ENCODE results near the gene OXSM. TPM values are rescaled to one million over a fixed set of nuclear protein-coding genes. Genes with fewer than 3 reads are reported as not detected.
A peak's percentile ranks its signal among the peaks of the same experiment; 100 is the strongest.

OXSM gene
- total RNA-seq, 2 experiments from 2014 or later, result 10.7 to 12.0 TPM

GRCh38 chr3:25782636-25782937 lies 7.3 kb upstream of the OXSM start:
- DNase-seq (no peak), ATAC-seq (no peak)
- Mint-ChIP-seq H3K4me3 (peak overlapping the region; percentile 94), H3K36me3 (peaks cover 24% of the 10 kb centered on the region), H3K4me1 (peaks cover 38% of the 10 kb centered on the region), H3K9me3 (ENCODE audit: low read depth) (no peaks in the 10 kb centered on the region), H3K27ac (peak overlapping the region; percentile 84), H3K27me3 (no peaks in the 10 kb centered on the region)
- CTCF ChIA-PET, result interaction anchor here (0.6 kb wide), 1 partner anchor 10 kb away, joined by 3 read pairs; no protein-coding TSS in a partner anchor

- no peaks in the 10 kb centered on the region for H3K27me3 Mint-ChIP-seq
- ATAC-seq, result peak; percentile 93
- peak within 1 kb of the TSS; percentile 94 for H3K4me3 Mint-ChIP-seq
- peak within 1 kb of the TSS; percentile 84 for H3K27ac Mint-ChIP-seq
- H3K36me3 Mint-ChIP-seq, result peaks cover 19% of the 10 kb centered on the region
- CTCF ChIA-PET, result interaction anchor here (0.6 to 2.2 kb wide), 4 partner anchors 10 to 134 kb away, joined by 3 to 11 read pairs (median 3); no protein-coding TSS in a partner anchor
- H3K4me1 Mint-ChIP-seq, result peaks cover 42% of the 10 kb centered on the region
- peak; percentile 88 for DNase-seq
- H3K9me3 Mint-ChIP-seq (ENCODE audit: low read depth), result no peaks in the 10 kb centered on the region
Observed at GRCh38 chr3:25782938-25783660, 6.8 kb upstream of the OXSM start, which contains the start of gene NGLY1. Gene NGLY1 (minus strand): TSS chr3:25783443. CDS start chr3:25783390, 53 bp downstream.

- H3K36me3 Mint-ChIP-seq, result peaks cover 12% of the 10 kb centered on the region
- no peaks in the 10 kb centered on the region for H3K27me3 Mint-ChIP-seq
- peak; percentile 62 for DNase-seq
- peak; percentile 47 for ATAC-seq
- CTCF ChIA-PET, result interaction anchor here (1.0 to 2.2 kb wide), 3 partner anchors 48 to 135 kb away, joined by 3 to 11 read pairs (median 3); no protein-coding TSS in a partner anchor
- H3K27ac Mint-ChIP-seq, result peak overlapping the region; percentile 77
- H3K4me3 Mint-ChIP-seq, result peak overlapping the region; percentile 76
- no peaks in the 10 kb centered on the region for H3K9me3 Mint-ChIP-seq (ENCODE audit: low read depth)
- H3K4me1 Mint-ChIP-seq, result peaks cover 48% of the 10 kb centered on the region
Observed at GRCh38 chr3:25783661-25784512, 6.0 kb upstream of the OXSM start.

GRCh38 chr3:25784971-25785370 lies 4.9 kb upstream of the OXSM start:
- Mint-ChIP-seq H3K4me1 (peaks cover 48% of the 10 kb centered on the region), H3K27ac (no peak overlapping the region)
- CTCF ChIA-PET, result interaction anchor here (2.2 kb wide), 1 partner anchor 136 kb away, joined by 11 read pairs; no protein-coding TSS in a partner anchor

GRCh38 chr3:25785826-25786225 lies 4.1 kb upstream of the OXSM start:
- ATAC-seq (no peak), DNase-seq (no peak)
- peaks cover 8% of the 10 kb centered on the region for H3K36me3 Mint-ChIP-seq
- H3K4me1 Mint-ChIP-seq, result peaks cover 49% of the 10 kb centered on the region
- H3K4me3 Mint-ChIP-seq, result no peak overlapping the region
- no peaks in the 10 kb centered on the region for H3K27me3 Mint-ChIP-seq
- no peak overlapping the region for H3K27ac Mint-ChIP-seq
- no peaks in the 10 kb centered on the region for H3K9me3 Mint-ChIP-seq (ENCODE audit: low read depth)
- CTCF ChIA-PET, result no interaction called here

More at GRCh38 chr3:25784971-25785370, 4.9 kb upstream of the OXSM start:
- Mint-ChIP-seq H3K36me3 (peaks cover 10% of the 10 kb centered on the region), H3K4me3 (peak overlapping the region; percentile 76), H3K27me3 (no peaks in the 10 kb centered on the region), H3K9me3 (ENCODE audit: low read depth) (no peaks in the 10 kb centered on the region)
- ATAC-seq (no peak), DNase-seq (no peak)

GRCh38 chr3:25787689-25788088 lies 2.2 kb upstream of the OXSM start:
- Mint-ChIP-seq H3K9me3 (ENCODE audit: low read depth) (no peaks in the 10 kb centered on the region), H3K4me1 (peaks cover 55% of the 10 kb centered on the region), H3K4me3 (no peak overlapping the region), H3K27ac (no peak overlapping the region), H3K27me3 (no peaks in the 10 kb centered on the region), H3K36me3 (peaks cover 18% of the 10 kb centered on the region)
- no peak for ATAC-seq
- CTCF ChIA-PET, result no interaction called here
- DNase-seq, result no peak

- H3K27ac Mint-ChIP-seq, result peak overlapping the region; percentile 96
- ATAC-seq (no peak), DNase-seq (no peak)
- H3K27me3 Mint-ChIP-seq, result no peaks in the 10 kb centered on the region
- CTCF ChIA-PET, result interaction anchor here (2.1 to 2.5 kb wide), 2 partner anchors 68 to 141 kb away, joined by 5 to 9 read pairs; no protein-coding TSS in a partner anchor
- H3K36me3 Mint-ChIP-seq, result peaks cover 18% of the 10 kb centered on the region
- H3K4me1 Mint-ChIP-seq, result peaks cover 54% of the 10 kb centered on the region
- H3K4me3 Mint-ChIP-seq, result peak overlapping the region; percentile 95
- no peaks in the 10 kb centered on the region for H3K9me3 Mint-ChIP-seq (ENCODE audit: low read depth)
Observed at GRCh38 chr3:25789209-25789595, 688 bp upstream of the OXSM start.

- Mint-ChIP-seq H3K27me3 (peaks cover 2% of the 10 kb centered on the region), H3K4me1 (no peaks in the 10 kb centered on the region), H3K9me3 (ENCODE audit: low read depth) (no peaks in the 10 kb centered on the region), H3K4me3 (no peak overlapping the region), H3K27ac (no peak overlapping the region), H3K36me3 (peaks cover 1% of the 10 kb centered on the region)
- CTCF ChIA-PET, result no interaction called here
- ATAC-seq, result no peak
- no peak for DNase-seq
Observed at GRCh38 chr3:25801786-25802185, 11.9 kb downstream of the OXSM start.

- no peak overlapping the region for H3K4me3 Mint-ChIP-seq
- H3K27ac Mint-ChIP-seq, result no peak overlapping the region
- no peaks in the 10 kb centered on the region for H3K4me1 Mint-ChIP-seq
- DNase-seq (no peak), ATAC-seq (no peak)
- CTCF ChIA-PET, result interaction anchor here (0.7 kb wide), 1 partner anchor 209 kb away, joined by 3 read pairs; no protein-coding TSS in a partner anchor
- H3K27me3 Mint-ChIP-seq, result peaks cover 5% of the 10 kb centered on the region
- no peaks in the 10 kb centered on the region for H3K9me3 Mint-ChIP-seq (ENCODE audit: low read depth)
- no peaks in the 10 kb centered on the region for H3K36me3 Mint-ChIP-seq
Observed at GRCh38 chr3:25803833-25804232, 13.9 kb downstream of the OXSM start.

GRCh38 chr3:25804676-25805075 lies 14.8 kb downstream of the OXSM start:
- H3K27me3 Mint-ChIP-seq, result peaks cover 8% of the 10 kb centered on the region
- H3K27ac Mint-ChIP-seq, result no peak overlapping the region
- no peaks in the 10 kb centered on the region for H3K9me3 Mint-ChIP-seq (ENCODE audit: low read depth)
- CTCF ChIA-PET, result interaction anchor here (0.7 kb wide), 1 partner anchor 210 kb away, joined by 3 read pairs; no protein-coding TSS in a partner anchor
- H3K36me3 Mint-ChIP-seq, result no peaks in the 10 kb centered on the region
- H3K4me1 Mint-ChIP-seq, result no peaks in the 10 kb centered on the region
- no peak overlapping the region for H3K4me3 Mint-ChIP-seq
- DNase-seq (no peak), ATAC-seq (no peak)

- H3K36me3 Mint-ChIP-seq, result no peaks in the 10 kb centered on the region
- H3K27me3 Mint-ChIP-seq, result peaks cover 26% of the 10 kb centered on the region
- CTCF ChIA-PET, result no interaction called here
- H3K9me3 Mint-ChIP-seq (ENCODE audit: low read depth), result no peaks in the 10 kb centered on the region
- no peak for ATAC-seq
- no peak for DNase-seq
- H3K4me1 Mint-ChIP-seq, result peaks cover 9% of the 10 kb centered on the region
- H3K27ac Mint-ChIP-seq, result no peak overlapping the region
- H3K4me3 Mint-ChIP-seq, result no peak overlapping the region
Observed at GRCh38 chr3:25812644-25813043, 22.8 kb downstream of the OXSM start.

- Mint-ChIP-seq H3K9me3 (ENCODE audit: low read depth) (no peaks in the 10 kb centered on the region), H3K27ac (no peak overlapping the region), H3K4me3 (no peak overlapping the region), H3K36me3 (no peaks in the 10 kb centered on the region), H3K27me3 (peaks cover 14% of the 10 kb centered on the region), H3K4me1 (peaks cover 9% of the 10 kb centered on the region)
- CTCF ChIA-PET, result interaction anchor here (1.5 kb wide), 1 partner anchor 13 kb away, joined by 3 read pairs; no protein-coding TSS in a partner anchor
- no peak for ATAC-seq
- DNase-seq, result no peak
Observed at GRCh38 chr3:25817107-25817506, 27.2 kb downstream of the OXSM start.

- H3K4me1 Mint-ChIP-seq, result peaks cover 8% of the 10 kb centered on the region
- DNase-seq (no peak), ATAC-seq (no peak)
- H3K27ac Mint-ChIP-seq, result no peak overlapping the region
- H3K9me3 Mint-ChIP-seq (ENCODE audit: low read depth), result no peaks in the 10 kb centered on the region
- H3K36me3 Mint-ChIP-seq, result no peaks in the 10 kb centered on the region
- no peak overlapping the region for H3K4me3 Mint-ChIP-seq
- H3K27me3 Mint-ChIP-seq, result peaks cover 14% of the 10 kb centered on the region
- CTCF ChIA-PET, result no interaction called here
Observed at GRCh38 chr3:25817638-25818037, 27.7 kb downstream of the OXSM start.
